DOHH2 (cell line): Measurements from ENCODE around the gene CHFR.

Experiments used
- CTCF ChIP-seq: fragments of 200-600 bp; sonication (generic); IDR thresholded peaks from one replicate; pipeline ENCODE4 v1.5.1; 2014; ENCODE audit warnings: antibody characterized with exemption, mild to moderate bottlenecking, low read depth, low read length; ENCODE audit not compliant: poor library complexity, severe bottlenecking
- EZH2phosphoT487 ChIP-seq: fragments of 200-600 bp; sonication (generic); IDR thresholded peaks from 2 replicates; pipeline ENCODE4 v1.6.1; 2017; ENCODE audit warnings: borderline replicate concordance, mild to moderate bottlenecking, antibody characterized with exemption, low read length, moderate library complexity, mixed read lengths

- TF ChIP-seq CTCF (no peak), EZH2phosphoT487 (no peak)
These were observed 101.2 kb downstream of the CHFR start for GRCh38 chr12:132786192-132786591.
